ENCODE results near the gene OR9I1.

Gene OR9I1, protein sequence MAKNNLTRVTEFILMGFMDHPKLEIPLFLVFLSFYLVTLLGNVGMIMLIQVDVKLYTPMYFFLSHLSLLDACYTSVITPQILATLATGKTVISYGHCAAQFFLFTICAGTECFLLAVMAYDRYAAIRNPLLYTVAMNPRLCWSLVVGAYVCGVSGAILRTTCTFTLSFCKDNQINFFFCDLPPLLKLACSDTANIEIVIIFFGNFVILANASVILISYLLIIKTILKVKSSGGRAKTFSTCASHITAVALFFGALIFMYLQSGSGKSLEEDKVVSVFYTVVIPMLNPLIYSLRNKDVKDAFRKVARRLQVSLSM

DNA sequence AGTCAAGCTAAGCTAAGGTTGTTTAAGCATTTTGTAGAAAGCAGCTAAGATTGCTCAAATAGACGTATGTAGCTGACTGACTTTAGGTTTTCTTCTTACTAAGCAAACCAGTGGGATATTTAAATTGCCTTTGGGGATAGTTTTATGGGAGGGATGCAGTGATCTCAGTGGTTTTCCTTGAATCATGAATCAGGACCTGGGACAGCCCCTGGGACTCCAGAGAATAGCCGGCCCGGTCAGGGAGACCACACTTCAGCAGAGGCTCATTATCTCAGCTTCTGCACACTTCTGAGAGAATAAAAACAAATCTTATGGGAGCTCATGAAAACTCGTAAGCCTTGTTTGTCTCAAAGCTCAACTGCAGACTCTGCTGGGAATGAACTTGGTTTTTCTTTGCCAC, at the start of gene OR9I1:
OR9I1 (minus strand) TSS at position 62 of the 400 bp plus-strand sequence. CDS start 6,086 bp downstream, outside the sequence.
- no peaks in the 10 kb centered on the region for H3K36me3 Mint-ChIP-seq (ENCODE audit: low read depth)

DNA sequence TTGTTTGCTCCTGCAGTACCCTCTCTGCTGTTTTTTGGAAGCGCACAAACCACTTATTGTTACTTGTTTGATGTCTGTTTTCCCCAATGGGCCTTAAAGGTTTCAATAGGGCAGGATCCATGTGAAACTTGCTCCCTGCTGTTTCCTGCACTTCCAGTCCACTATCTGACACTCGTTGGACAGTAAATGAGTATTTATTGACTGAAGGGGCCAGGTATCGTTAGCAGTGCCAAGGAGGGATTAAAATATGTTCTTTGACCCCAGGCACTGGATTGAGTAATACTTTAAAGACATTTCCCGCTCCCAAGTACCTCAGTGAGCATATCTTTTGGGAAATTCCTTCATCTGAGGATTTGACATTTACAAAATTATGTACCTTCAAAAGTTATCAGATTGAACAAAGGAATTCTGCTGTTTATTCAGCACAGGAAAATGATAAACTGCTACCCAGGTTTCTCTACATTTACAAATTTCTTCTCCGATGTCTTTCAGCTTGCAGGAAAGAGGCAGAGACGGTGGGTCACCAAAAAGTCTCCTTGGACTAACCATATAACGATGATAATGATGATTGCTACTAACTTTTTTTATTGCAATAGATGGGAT, 40.3 kb upstream of the OR9I1 start:
- Mint-ChIP-seq H3K9me3 (no peaks in the 10 kb centered on the region), H3K27me3 (ENCODE audit: low read depth) (no peaks in the 10 kb centered on the region), H3K4me3 (no peak overlapping the region), H3K27ac (no peak overlapping the region), H3K36me3 (ENCODE audit: low read depth) (no peaks in the 10 kb centered on the region), H3K4me1 (no peaks in the 10 kb centered on the region)
- TF ChIP-seq, protein P1, sequence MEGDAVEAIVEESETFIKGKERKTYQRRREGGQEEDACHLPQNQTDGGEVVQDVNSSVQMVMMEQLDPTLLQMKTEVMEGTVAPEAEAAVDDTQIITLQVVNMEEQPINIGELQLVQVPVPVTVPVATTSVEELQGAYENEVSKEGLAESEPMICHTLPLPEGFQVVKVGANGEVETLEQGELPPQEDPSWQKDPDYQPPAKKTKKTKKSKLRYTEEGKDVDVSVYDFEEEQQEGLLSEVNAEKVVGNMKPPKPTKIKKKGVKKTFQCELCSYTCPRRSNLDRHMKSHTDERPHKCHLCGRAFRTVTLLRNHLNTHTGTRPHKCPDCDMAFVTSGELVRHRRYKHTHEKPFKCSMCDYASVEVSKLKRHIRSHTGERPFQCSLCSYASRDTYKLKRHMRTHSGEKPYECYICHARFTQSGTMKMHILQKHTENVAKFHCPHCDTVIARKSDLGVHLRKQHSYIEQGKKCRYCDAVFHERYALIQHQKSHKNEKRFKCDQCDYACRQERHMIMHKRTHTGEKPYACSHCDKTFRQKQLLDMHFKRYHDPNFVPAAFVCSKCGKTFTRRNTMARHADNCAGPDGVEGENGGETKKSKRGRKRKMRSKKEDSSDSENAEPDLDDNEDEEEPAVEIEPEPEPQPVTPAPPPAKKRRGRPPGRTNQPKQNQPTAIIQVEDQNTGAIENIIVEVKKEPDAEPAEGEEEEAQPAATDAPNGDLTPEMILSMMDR (IDR thresholded peaks at IDR 0.05; ENCODE audit: unreplicated experiment in 3 of 3) = no peak

More for the DNA sequence above, at the start of gene OR9I1:
- Mint-ChIP-seq H3K9me3 (no peaks in the 10 kb centered on the region), H3K27me3 (ENCODE audit: low read depth) (no peaks in the 10 kb centered on the region), H3K4me3 (no peak within 1 kb of the TSS), H3K27ac (no peak within 1 kb of the TSS), H3K4me1 (no peaks in the 10 kb centered on the region)
- TF ChIP-seq, protein P1 (IDR thresholded peaks at IDR 0.05; ENCODE audit: unreplicated experiment in 3 of 3) = no peak

DNA sequence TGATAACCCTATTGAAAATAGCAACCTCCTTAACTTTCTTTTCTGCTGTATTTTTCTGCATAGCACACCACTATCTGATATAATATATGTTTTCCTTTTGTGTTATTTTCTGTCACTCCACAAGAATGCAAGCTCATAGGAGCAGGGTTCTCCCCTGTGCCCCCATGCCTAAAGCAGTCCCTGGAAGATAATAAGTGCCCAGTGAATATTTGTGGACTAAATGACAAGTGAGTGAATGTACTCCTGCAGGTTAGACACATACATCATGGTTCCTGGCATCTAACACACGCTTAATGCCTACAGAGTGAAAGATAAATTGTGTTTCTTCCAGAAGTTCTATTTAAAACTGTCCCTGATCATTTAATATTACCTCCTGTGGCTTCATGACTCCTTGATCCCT, 39.7 kb upstream of the OR9I1 start:
- H3K4me1 Mint-ChIP-seq = no peaks in the 10 kb centered on the region
- H3K27me3 Mint-ChIP-seq (ENCODE audit: low read depth) = no peaks in the 10 kb centered on the region
- TF ChIP-seq, protein P1 (IDR thresholded peaks at IDR 0.05; ENCODE audit: unreplicated experiment in 3 of 3) = no peak
- no peak overlapping the region for H3K4me3 Mint-ChIP-seq
- H3K27ac Mint-ChIP-seq = no peak overlapping the region
- no peaks in the 10 kb centered on the region for H3K9me3 Mint-ChIP-seq
- no peaks in the 10 kb centered on the region for H3K36me3 Mint-ChIP-seq (ENCODE audit: low read depth)

DNA sequence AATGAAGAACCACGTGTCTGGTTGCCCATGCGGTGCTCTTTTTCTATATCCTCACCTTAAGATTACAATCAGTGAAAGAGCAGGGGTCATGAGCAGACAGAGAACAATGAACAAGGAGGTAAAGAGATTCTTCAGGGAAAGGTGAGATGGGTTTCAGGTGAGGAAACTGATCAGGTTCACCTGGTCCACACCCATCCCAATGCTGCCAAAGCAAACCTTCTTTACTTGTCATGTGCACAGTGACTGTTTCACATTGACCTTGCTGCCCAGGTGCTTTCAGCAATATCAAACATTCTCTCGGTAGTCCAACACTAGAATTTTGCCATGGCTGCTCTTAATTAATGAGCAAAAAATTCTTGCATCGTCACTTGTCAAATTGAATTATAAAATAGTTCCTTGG, 39.1 kb upstream of the OR9I1 start:
- Mint-ChIP-seq H3K4me1 (no peaks in the 10 kb centered on the region), H3K27ac (no peak overlapping the region), H3K36me3 (ENCODE audit: low read depth) (no peaks in the 10 kb centered on the region), H3K4me3 (no peak overlapping the region), H3K9me3 (no peaks in the 10 kb centered on the region), H3K27me3 (ENCODE audit: low read depth) (no peaks in the 10 kb centered on the region)
- TF ChIP-seq, protein P1 (IDR thresholded peaks at IDR 0.05; ENCODE audit: unreplicated experiment in 3 of 3) = no peak

DNA sequence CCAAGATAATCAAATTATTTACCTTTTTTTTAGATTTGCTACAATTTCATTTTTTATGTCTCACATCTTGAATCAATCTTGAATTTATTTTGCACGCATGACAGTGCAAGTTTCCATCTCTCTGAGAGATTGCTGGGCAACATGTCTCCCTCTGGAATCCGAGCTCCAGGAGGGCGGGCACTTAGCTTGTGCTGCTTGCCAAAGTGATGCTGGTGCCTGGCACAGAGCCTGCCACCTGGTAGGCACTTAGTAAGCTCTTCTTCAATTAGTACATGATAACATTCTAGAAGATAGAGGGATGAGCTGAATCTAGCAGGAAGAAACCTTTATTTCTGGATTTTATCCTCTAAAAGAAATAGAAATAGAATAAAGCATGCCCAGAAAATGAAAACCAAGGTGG, 27.5 kb upstream of the OR9I1 start:
- no peak overlapping the region for H3K4me3 Mint-ChIP-seq
- H3K36me3 Mint-ChIP-seq (ENCODE audit: low read depth) = no peaks in the 10 kb centered on the region
- H3K27me3 Mint-ChIP-seq (ENCODE audit: low read depth) = no peaks in the 10 kb centered on the region
- TF ChIP-seq, protein P1 (IDR thresholded peaks at IDR 0.05; ENCODE audit: unreplicated experiment in 3 of 3) = no peak
- no peak overlapping the region for H3K27ac Mint-ChIP-seq
- no peaks in the 10 kb centered on the region for H3K9me3 Mint-ChIP-seq
- H3K4me1 Mint-ChIP-seq = no peaks in the 10 kb centered on the region

DNA sequence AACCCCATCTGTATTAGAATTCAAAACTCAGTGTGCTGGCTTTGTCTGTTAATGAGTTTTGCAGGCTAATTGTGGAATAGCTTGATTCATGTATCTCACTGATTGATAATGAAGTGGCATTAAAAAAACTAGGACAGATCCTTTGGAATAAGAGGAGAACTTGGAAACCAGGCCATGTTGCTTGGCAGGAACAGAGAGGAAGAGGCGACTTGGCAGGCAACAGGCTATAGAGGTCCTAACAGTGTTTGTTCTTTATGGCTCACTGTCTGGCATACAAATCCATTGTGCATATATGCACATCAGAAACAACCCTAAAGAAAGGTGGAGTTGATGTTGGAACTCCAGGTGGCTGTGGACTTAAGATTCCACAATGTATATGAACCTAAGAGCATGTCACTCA, 17.4 kb upstream of the OR9I1 start:
- no peak overlapping the region for H3K4me3 Mint-ChIP-seq
- no peak overlapping the region for H3K27ac Mint-ChIP-seq
- H3K36me3 Mint-ChIP-seq (ENCODE audit: low read depth) = no peaks in the 10 kb centered on the region
- H3K4me1 Mint-ChIP-seq = no peaks in the 10 kb centered on the region
- no peaks in the 10 kb centered on the region for H3K9me3 Mint-ChIP-seq
- TF ChIP-seq, protein P1 (IDR thresholded peaks at IDR 0.05; ENCODE audit: unreplicated experiment in 3 of 3) = no peak
- H3K27me3 Mint-ChIP-seq (ENCODE audit: low read depth) = peaks cover 4% of the 10 kb centered on the region

Data from nephron (organoid).